Uterus (tissue), 2 donors: ENCODE measurements around the gene NLRP6.
"Not testable (repeated sequence)": the region's sequence is repeated elsewhere in the genome, so short reads cannot be mapped to it uniquely, and the experiment has no call there.

ENCODE experiments used
- CTCF ChIP-seq, 4 experiments: fragments of 200-600 bp in 2 of 4; fragments of 450-650 bp in 2 of 4; sonication (generic) in 2 of 4; IDR thresholded peaks; one replicate each; pipeline ENCODE4 v1.5.1; 2016 to 2019; ENCODE audit warnings: antibody characterized with exemption in 4 of 4, mild to moderate bottlenecking in 2 of 4, moderate library complexity in 1 of 4
- POLR2A ChIP-seq, 2 donors: fragments of 450-650 bp; IDR thresholded peaks; one replicate each; pipeline ENCODE4 v1.6.1; 2016; ENCODE audit warnings: antibody characterized with exemption in 2 of 2, mild to moderate bottlenecking in 1 of 2, moderate library complexity in 1 of 2

- not testable (repeated sequence) for TF ChIP-seq POLR2A, CTCF (IDR thresholded peaks at IDR 0.05)
Observed at GRCh38 chr11:309979-310572, 31.9 kb downstream of the NLRP6 start.
